GM12865 (cell line): ENCODE measurements around the gene PNO1.
"Not testable (repeated sequence)": the region's sequence is repeated elsewhere in the genome, so short reads cannot be mapped to it uniquely, and the experiment has no call there.

Source experiments
- DNase-seq: peaks from one replicate; pipeline ENCODE4 v3.0.0; 2010; ENCODE audit warnings: low read depth
- H3K4me3 ChIP-seq: 2 replicates; pipeline ENCODE4 v1.5.1; 2011; ENCODE audit warnings: mild to moderate bottlenecking, low read depth, low read length, control low read depth
- TF ChIP-seq, protein P1 (sequence below): IDR thresholded peaks from 2 replicates; pipeline ENCODE4 v1.5.1; 2011; ENCODE audit warnings: low read length, control low read depth, low read depth, inconsistent platforms; ENCODE audit not compliant: insufficient read depth; ENCODE audit errors: missing control alignments

PNO1 gene

DNA sequence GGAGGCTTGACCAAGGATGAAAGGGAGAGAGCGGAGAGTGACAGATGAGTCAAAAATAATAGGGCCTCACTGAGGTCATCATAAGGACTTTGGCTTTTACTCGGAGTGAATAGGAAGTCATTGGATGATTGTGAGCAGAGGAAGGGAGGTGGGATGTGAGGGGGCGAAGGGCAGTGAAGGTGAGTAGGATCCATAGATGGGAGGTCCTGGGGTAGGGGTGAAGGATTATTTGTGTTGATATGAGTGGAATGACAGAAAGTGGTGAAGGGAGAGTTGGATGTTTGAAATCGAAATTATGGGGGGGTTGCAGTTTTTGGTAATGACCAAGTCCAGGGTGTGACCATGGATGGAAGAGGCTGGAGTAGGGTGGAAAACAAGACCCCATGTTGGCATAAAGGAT is 14.0 kb downstream of the PNO1 start:
- no peak for DNase-seq
- H3K4me3 ChIP-seq = no peak overlapping the region
- TF ChIP-seq, protein P1, sequence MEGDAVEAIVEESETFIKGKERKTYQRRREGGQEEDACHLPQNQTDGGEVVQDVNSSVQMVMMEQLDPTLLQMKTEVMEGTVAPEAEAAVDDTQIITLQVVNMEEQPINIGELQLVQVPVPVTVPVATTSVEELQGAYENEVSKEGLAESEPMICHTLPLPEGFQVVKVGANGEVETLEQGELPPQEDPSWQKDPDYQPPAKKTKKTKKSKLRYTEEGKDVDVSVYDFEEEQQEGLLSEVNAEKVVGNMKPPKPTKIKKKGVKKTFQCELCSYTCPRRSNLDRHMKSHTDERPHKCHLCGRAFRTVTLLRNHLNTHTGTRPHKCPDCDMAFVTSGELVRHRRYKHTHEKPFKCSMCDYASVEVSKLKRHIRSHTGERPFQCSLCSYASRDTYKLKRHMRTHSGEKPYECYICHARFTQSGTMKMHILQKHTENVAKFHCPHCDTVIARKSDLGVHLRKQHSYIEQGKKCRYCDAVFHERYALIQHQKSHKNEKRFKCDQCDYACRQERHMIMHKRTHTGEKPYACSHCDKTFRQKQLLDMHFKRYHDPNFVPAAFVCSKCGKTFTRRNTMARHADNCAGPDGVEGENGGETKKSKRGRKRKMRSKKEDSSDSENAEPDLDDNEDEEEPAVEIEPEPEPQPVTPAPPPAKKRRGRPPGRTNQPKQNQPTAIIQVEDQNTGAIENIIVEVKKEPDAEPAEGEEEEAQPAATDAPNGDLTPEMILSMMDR = no peak

DNA sequence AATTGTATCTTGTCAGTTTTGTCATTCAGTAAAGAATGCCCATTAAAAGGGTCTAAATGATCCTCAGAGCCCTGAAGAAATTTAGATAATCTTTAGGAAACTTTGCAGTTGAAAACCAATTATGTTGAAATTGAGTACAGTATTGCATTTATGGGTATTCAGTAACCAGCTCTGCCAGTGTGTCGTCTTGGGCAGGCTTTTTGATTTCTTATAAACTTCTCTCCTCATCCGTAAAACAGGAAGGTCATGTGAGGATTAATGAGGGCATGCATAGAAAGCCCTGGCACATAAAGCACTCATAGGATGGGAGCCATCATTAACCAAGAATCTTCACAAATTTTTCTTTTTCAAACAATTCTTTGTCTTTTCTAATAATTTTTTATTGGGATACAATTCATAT is 14.8 kb downstream of the PNO1 start:
- TF ChIP-seq, protein P1 = no peak
- no peak overlapping the region for H3K4me3 ChIP-seq
- no peak for DNase-seq

DNA sequence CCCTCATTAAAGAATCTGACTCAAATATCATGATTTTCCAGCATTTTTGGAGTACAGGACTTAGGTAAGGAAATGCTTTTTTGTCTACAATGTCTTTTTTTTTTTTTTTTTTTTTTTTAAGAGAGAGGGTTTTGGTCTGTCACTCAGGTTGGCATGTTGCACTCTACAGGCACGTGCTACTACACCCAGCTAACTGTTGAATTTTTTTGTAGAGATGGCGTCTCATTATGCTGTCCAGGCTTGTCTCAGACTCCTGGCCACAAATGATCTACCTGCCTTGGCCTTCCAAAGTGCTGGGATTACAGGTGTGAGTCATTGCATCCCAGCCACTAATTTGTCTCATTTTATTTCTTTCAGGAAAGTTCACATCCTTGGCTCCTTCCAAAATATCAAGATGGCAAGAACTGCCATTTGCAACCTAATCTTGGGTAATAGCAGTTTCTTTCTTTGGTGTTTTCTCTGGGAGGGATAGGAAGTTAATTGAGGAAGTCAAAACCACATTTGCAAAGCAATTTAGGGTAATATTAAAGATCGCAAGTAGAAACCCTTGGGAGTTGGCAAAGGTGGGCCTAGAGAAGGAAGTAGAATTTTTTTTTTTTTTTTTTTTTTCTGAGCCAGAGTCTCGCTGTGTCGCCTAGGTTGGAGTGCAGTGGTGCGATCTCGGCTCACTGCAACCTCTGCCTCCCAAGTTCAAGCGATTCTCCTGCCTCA is 15.5 kb downstream of the PNO1 start:
- TF ChIP-seq, protein P1 = no peak
- DNase-seq = no peak
- no peak overlapping the region for H3K4me3 ChIP-seq

DNA sequence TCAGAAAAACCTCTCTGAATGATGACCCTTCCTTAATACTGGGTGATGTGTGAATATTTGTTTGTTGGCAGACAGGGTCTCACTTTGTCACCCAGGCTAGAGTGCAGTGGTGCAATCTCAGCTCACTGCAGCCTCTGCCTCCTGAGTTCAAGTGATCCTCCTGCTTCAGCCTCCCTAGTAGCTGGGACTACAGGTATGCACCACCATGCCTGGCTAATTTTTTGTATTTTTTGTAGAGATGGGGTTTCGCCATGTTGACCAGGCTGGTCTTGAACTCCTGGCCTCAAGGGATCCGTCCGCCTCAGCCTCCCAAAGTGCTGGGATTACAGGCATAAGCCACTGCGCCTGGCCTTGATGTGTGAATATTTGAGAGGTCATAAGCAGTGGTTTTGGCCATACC is 17.5 kb downstream of the PNO1 start:
- DNase-seq, H3K4me3 ChIP-seq: not testable (repeated sequence)

DNA sequence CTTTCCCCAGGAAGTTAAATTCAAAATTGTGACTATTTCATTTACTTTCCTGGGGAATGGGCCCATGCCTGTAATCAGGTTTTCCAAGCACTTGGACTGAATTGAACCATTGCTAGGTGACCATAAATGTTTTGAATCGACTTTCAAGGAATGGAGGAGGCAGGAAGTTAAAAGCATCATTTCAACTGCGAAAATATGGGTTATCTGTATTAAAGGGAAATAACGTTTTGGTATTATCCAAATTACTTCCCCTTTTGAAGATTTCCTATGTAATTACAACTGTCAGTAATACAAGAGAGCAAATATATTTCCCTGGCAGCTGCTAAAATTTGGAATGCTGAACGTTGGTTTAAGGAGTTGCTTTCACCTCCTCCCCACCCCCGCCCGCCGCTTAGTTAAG is 19.0 kb downstream of the PNO1 start:
- no peak overlapping the region for H3K4me3 ChIP-seq
- TF ChIP-seq, protein P1 = no peak
- DNase-seq = no peak

DNA sequence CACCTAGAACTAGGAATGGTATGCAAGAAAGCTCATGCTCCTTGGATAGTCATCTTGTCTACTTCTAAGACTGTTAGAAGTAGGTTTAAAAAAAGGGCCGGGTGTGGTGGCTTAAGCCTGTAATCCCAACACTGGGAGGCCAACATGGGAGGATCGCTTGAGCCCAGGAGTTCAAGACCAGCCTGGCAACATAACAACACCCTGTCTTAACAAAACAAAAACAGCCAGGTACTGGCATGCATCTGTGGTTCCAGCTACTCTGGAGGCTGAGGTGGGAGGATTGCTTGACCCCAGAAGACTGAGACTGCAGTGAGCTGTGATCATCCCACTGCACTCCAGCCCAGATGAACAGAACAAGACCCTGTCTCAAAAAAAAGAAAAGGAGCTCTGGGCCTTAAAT is 19.9 kb downstream of the PNO1 start:
- TF ChIP-seq, protein P1 = no peak
- DNase-seq = no peak

DNA sequence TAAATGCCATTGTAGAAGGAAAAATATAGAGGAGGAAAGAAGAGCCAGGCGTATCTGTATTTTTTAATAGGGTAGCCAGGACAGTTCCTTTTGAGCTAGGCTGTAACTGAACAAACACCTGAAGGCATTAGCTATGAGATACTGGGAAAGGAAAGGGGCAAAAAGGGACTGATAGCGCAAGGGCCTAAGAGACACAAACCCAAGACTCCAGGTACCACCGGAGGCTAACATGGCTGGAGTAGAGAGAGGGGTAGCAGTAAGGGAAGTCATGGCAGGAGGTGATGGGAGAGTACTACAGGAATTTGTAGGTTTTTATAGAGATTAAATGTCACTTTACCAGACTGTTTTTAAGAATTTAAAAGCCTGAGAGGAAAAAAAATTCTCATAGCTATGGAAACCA is 20.7 kb downstream of the PNO1 start:
- DNase-seq = no peak
- TF ChIP-seq, protein P1 = no peak
- H3K4me3 ChIP-seq = no peak overlapping the region

More for the DNA sequence above, 19.9 kb downstream of the PNO1 start:
- no peak overlapping the region for H3K4me3 ChIP-seq
